DMS153 treated with DMSO at 0.1 percent for 48 hours (cell line): ENCODE data around the gene EPS8.
A peak's percentile ranks its signal among the peaks of the same experiment; 100 is the strongest.

Experiments used
- DNase-seq: peaks from one replicate; lab custom pipeline; 2025; ENCODE audit not compliant: unreplicated experiment; lab: John Stamatoyannopoulos, UW

EPS8 gene

DNA sequence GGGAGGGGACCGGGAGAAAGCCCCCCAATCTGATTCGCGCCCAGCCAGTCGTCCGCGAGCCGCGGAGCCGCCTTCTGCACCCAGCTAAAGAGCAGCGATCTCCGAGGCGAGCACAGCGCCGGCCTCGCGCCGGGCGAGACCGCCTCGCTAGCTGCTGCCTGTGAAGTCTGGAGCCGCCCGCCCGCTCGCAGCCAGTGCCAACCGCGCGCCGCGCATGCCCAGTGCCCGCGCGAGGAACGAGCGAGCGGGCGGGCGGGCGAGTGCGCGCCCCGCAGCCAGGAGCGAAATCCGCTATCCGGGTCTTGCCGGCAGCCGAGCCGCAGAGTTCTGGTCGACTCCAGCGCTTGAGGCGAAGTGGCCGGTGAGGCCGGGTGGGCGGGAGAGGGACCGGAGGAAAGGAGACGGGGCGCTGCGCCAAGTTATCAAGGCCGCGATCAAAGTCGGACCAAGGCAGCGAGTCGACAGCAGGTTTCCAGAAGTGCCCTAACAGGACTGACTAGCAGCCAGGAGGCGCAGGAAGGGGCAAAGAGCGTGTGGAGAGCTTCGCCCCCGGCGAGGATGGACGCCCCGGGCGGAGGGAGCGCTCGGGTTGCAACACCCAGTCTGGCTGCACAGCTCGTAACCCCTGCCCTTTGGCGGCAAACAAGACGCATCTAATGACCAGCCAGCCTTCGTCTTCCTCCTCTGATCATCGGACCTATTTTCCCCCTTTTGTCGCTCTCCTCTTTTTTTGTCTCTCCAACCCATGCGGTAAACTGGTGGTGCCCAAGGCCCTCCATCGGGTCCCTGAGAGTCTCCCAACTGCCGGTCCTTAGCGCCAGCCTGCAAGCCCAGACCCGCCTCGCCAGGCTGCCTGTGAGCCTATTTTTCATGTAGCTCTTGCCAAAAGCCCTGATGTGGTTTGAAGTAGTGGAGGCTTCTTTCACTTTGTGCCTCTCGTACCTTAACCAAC lies at the start of gene EPS8:
EPS8 (minus strand) TSS at position 169 of the 952 bp plus-strand sequence. CDS start 106,437 bp downstream, outside the sequence.
- DNase-seq = peak; percentile 88

- DNase-seq = no peak
Observed at GRCh38 chr12:15837141-15837790, 48.1 kb upstream of the EPS8 start.

DNA sequence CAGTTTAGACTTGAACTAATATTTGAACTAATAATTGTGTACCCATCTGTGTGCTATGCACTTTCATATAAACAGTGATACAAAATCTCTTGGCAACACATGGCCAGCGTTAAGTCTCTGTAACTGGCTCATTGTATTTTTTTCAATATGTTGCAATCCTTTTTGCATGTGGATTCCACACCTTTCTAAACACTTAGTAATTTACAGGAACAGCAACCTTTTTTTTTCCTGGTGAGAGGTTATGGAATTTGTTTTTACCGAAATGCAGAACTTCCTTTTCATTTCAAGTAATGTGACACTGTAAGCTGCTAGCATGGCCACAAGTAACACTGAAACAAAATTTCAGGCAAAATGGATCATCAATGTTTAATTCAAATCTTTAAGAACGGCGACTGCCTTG lies 45.4 kb upstream of the EPS8 start:
- DNase-seq = no peak

- DNase-seq = no peak
Observed at GRCh38 chr12:15831315-15831978, 42.3 kb upstream of the EPS8 start.

GRCh38 chr12:15830538-15830937 lies 41.4 kb upstream of the EPS8 start:
- no peak for DNase-seq

DNA sequence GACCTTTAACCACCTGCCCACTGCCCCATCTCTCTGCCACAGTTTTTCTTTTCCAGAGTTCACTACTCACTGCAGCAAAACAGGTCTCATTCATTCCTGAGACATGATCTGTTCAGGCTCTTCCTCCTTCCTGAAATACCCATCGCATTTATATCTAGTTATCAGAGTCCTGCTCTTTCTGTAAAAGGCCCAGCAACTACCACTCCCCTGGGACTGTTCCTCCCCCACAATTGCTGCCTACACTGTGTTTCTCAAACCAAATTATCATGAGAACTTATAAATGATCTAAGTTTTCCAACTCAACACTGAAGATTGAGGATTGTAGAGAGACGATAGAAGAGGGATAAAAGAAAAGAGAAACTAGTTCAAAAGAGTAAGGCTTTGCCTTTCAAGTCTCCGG lies 40.8 kb upstream of the EPS8 start:
- no peak for DNase-seq

- DNase-seq = no peak
Observed at GRCh38 chr12:15829255-15829654, 40.1 kb upstream of the EPS8 start.

DNA sequence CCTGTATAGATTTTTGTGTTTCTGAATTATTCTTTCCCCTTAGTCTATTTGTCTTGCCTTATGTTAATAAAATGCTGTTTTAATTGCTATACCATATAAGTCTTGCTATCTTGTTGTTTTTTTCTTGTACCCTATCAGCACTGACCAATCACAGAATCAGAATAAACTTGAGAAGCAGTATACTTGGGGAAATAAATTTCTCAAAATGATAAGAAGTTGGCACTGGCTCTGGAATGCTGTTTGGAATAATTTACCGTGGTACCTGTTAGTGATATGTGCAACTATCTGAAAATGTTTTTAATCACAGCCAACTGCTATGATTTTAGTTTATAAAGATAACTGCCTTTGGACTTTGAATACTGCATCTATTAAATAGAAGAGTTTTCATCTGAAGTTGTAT lies 37.9 kb upstream of the EPS8 start:
- DNase-seq = no peak

DNA sequence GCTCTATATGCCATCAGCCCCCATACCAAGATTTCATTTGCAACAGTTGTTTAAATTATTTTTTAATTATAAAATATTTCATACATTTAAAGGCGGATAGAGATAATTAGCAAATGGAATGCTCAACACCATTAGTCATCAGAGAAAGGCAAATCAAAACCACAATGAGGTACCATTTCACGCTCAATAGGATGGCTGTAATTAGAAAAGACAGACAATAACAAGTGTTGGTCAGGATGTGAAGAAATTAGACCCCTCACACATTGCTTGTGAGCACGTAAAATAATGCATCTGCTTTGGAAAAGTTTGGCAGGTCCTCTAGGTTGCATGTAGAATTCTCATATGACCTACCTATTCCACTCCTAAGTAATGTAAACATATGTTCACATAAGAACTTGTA lies 35.3 kb upstream of the EPS8 start:
- no peak for DNase-seq

DNA sequence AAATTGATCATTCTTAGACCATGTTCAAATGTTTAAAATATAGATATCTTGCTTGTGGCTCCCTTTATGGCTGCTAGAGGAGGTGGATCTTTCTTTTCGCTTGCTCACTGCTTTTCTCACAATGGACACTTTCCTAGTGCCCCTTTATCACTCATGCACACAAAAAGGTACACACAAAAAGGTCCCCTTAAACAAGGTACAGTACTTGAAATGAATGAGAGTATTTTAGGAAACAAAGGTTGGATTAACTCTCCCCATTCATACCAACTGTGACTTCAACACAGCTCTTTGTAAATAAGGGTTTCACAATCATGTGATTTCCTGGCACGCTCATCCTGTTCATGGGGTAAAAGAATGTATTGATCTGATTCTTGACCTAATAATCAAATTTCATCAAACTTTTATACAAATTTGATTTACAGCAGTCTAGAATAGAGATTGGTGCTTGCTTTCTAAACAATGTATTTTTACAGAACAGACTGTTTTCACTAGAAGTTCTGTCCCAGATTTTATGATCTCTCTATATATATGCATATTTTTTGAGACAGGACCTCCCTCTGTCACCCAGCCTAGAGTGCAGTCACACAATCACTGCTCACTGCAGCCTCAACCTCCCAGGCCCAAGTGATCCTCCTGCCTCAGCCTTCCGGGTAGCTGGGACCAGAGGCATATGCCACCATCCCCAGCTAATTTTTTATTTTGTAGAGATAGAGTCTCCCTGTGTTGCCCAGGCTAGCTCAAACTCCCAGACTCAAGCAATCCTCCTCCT lies 34.4 kb upstream of the EPS8 start:
- peak; percentile 58 for DNase-seq

DNA sequence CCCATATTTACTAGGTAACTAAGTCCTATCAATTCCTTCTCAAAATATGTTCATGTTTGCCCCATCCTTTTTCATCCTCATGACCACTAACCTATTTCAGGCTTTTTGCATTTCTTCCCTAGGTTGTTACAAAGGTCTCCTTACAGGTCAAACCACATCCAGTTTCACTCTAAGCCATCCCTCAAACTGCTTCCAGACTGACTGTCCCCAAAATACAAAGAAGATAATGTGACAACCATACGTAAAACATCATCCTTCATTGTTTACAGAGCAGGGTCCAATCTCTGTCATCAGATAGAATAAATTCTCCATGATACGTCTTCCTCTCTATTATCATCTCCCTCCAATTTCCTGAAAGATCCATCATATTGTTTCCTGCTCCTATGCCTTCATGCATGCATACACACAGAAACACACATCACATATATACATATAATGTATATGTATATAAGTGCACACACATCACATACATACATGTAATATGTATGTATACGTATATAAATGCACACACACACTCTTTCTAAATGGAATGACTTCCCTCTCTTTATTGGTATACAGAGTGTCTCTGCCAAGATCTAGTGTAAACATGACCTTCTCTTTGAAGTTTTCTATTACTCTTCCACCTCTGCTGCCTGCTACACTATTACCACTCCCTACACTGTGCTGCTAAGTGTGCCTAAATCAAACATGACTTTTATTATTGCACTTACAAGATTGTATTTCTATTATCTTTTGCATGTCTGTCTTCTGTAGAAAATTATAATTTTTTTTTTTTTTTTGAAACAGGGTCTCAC lies 30.7 kb upstream of the EPS8 start:
- DNase-seq = peak; percentile 37

DNA sequence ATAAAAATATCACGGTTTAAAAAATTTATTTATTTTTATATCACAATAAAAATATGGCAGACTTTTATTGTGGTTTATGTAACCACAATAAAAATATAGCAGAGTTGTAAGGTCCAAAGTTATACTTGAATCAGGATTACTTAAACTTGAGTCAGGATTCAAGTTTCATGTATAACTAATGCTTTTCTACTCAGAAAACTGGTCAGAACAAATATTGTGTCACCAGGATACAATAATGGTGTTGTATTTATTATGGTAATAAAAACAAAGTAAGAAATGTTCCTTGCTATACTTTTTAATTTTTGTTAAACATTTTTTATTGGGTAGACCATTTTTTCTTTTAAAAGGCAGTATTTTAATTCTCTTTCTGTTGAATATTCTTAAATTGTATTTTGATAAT lies 29.2 kb upstream of the EPS8 start:
- no peak for DNase-seq

GRCh38 chr12:15815730-15816129 lies 26.5 kb upstream of the EPS8 start:
- DNase-seq = no peak

GRCh38 chr12:15811214-15812127 lies 22.3 kb upstream of the EPS8 start:
- DNase-seq = no peak

- DNase-seq = no peak
Observed at GRCh38 chr12:15808652-15809051, 19.5 kb upstream of the EPS8 start.

- DNase-seq = no peak
Observed at GRCh38 chr12:15808250-15808649, 19.1 kb upstream of the EPS8 start.

- DNase-seq = no peak
Observed at GRCh38 chr12:15806826-15807225, 17.6 kb upstream of the EPS8 start.

DNA sequence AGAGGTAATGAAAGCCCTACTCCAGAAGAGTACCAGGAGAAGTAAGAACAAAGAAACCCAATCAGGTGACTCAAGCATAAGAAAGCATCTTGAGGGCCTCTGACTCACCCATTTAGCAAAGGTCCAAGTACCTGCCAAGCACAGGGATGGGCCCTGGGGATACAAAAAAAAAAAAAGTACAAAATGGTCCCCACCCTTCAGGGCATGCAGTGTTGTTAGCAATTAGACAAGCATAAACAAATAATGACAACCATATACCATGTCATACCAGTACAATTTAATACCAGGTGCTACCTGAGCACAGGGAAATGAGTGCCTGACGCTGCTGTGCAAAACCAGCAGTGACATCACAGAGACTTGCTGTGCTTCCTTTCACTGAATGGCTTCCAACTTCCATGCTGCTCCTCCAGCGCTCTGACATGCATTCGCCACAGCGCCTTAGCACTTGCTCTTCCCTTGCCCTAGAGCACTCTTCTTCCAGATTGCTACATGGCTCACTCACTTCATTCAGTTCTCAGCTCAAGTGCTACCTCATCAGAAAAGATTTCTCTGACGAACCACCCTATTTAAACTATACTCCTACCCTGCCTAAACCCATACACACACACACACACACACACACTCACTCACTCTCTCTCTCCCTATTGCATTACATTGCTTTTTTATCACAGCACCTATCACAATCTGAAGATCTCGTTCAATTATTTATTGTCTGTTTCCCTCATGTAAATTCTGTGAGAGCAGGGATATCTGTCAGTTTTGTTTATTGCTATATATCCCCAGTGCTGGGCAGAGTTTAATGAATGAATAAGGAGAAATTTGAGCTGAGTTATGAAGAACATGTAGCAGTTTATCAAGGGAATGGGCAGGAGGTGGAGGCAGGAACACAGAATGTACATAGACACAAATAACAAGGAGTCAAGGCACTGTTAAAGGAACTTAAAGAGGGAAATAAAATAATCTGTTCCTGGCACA lies 12.9 kb upstream of the EPS8 start:
- DNase-seq = no peak
